HepG2 (cell line): ENCODE measurements around the gene P3H4. TPM values are rescaled to one million over a fixed set of nuclear protein-coding genes. Genes with fewer than 3 reads are reported as not detected.

Source experiments
- ATAC-seq: fragments of 200-7000 bp; cut with Tn5 transposase; 3 replicates; pipeline ENCODE4 v1.9.1; 2020; ENCODE audit warnings: mild to moderate bottlenecking, moderate library complexity
- BruUV-seq: library from RNA; stranded (reverse); fragments of 400-500 nt; replicated peaks from 2 replicates; lab custom pipeline; 2021; lab: Mats Ljungman, UMichigan
- CTCF ChIA-PET: fragments of 300-600 bp; formaldehyde crosslinking; extraction: SDS; loops from one replicate; lab custom pipeline; 2021; ENCODE audit warnings: low total read pairs, inconsistent platforms, low intra/inter-chr PET ratio; lab: Yijun Ruan, JAX
- POLR2A ChIA-PET: fragments of 350-600 bp; sonication (Branson Sonifier 250); formaldehyde crosslinking; loops from one replicate; lab custom pipeline; 2020; ENCODE audit warnings: antibody characterized with exemption, inconsistent platforms; lab: Yijun Ruan, JAX
- DNase-seq: peaks from one replicate; pipeline ENCODE4 v3.0.0-alpha.2; 2015; ENCODE audit warnings: low spot score
- FAIRE-seq: peaks from 3 replicates; lab custom pipeline; 2011; peaks lifted over from hg19 to GRCh38; lab: Jason Lieb, UNC
- H2AFZ ChIP-seq: one replicate; pipeline ENCODE4 v1.6.1; 2011; ENCODE audit warnings: low read length, inconsistent platforms
- H3K27ac ChIP-seq: fragments of 300-600 bp; 3 replicates; pipeline ENCODE4 v1.8.0; 2011; ENCODE audit warnings: mixed run types, mild to moderate bottlenecking, mixed read lengths, low read length, inconsistent platforms; ENCODE audit not compliant: insufficient read depth; ENCODE audit errors: extremely low read length
- H3K27me3 ChIP-seq, 2 experiments: fragments of 200-600 bp in 1 of 2; 2 replicates in 1 of 2; 3 replicates in 1 of 2; pipeline versions ENCODE4 v1.6.0 to v1.8.0; 2011; ENCODE audit warnings: low read length in 2 of 2, mild to moderate bottlenecking in 2 of 2, moderate library complexity in 2 of 2, inconsistent platforms in 1 of 2; ENCODE audit not compliant: insufficient read depth in 2 of 2, control insufficient read depth in 1 of 2
- H3K36me3 ChIP-seq, 2 experiments: fragments of 200-600 bp in 1 of 2; replicated peaks in 1 of 2; 2 replicates in 1 of 2; 3 replicates in 1 of 2; pipeline versions ENCODE4 v1.5.1 to v1.8.0; 2011; ENCODE audit warnings: low read length in 2 of 2, inconsistent platforms in 1 of 2; ENCODE audit not compliant: insufficient read depth in 2 of 2, control insufficient read depth in 1 of 2
- H3K4me1 ChIP-seq: 2 replicates; pipeline ENCODE4 v1.5.1; 2012; ENCODE audit warnings: low read length, inconsistent platforms; ENCODE audit not compliant: insufficient read depth
- H3K4me2 ChIP-seq: 2 replicates; pipeline ENCODE4 v1.6.0; 2011; ENCODE audit warnings: low read depth, low read length, inconsistent platforms
- H3K4me3 ChIP-seq, 3 experiments: fragments of 200-600 bp in 1 of 3; sonication (generic), shearing (Covaris generic) in 1 of 3; replicated peaks in 1 of 3; 2 replicates each; pipeline ENCODE4 v1.5.1; 2011 to 2016; ENCODE audit warnings: low read length in 3 of 3, inconsistent platforms in 2 of 3, low read depth in 2 of 3, mild to moderate bottlenecking in 2 of 3, control low read depth in 1 of 3, mixed read lengths in 1 of 3; ENCODE audit not compliant: insufficient read depth in 1 of 3
- H3K79me2 ChIP-seq: one replicate; pipeline ENCODE4 v1.6.1; 2011; ENCODE audit warnings: low read length, inconsistent platforms; ENCODE audit not compliant: insufficient read depth
- H3K9ac ChIP-seq: 2 replicates; pipeline ENCODE4 v1.6.0; 2011; ENCODE audit warnings: mild to moderate bottlenecking, low read depth, low read length, inconsistent platforms; ENCODE audit not compliant: insufficient read depth
- H3K9me3 ChIP-seq: 2 replicates; pipeline ENCODE4 v1.5.1; 2012; ENCODE audit warnings: mild to moderate bottlenecking, low read length
- H4K20me1 ChIP-seq: 2 replicates; pipeline ENCODE4 v1.6.0; 2011; ENCODE audit warnings: inconsistent platforms, mild to moderate bottlenecking, low read length, moderate library complexity; ENCODE audit not compliant: insufficient read depth
- BCL6 ChIP-seq: IDR thresholded peaks from 2 replicates; pipeline ENCODE4 v1.6.1; 2016; ENCODE audit warnings: missing genetic modification reagents, missing compliant biosample characterization
- CREB1 ChIP-seq, 2 experiments: fragments of 450-650 bp in 1 of 2; IDR thresholded peaks; 2 replicates each; pipeline ENCODE4 v1.6.1; 2016 to 2017; ENCODE audit warnings: control low read depth in 1 of 2, mild to moderate bottlenecking in 1 of 2, missing compliant biosample characterization in 1 of 2, missing genetic modification characterization in 1 of 2
- EP300 ChIP-seq, 3 experiments: sonication (generic) in 1 of 3; formaldehyde crosslinking in 1 of 3; IDR thresholded peaks; 2 replicates each; pipeline versions ENCODE4 v1.5.1 to v1.6.1; 2011 to 2020; ENCODE audit warnings: low read depth in 2 of 3, low read length in 2 of 3, borderline replicate concordance in 1 of 3, improper control_type of control experiment in 1 of 3, mild to moderate bottlenecking in 1 of 3, missing genetic modification reagents in 1 of 3, moderate library complexity in 1 of 3
- FOXA1 ChIP-seq, 2 experiments: fragments of 450-650 bp in 1 of 2; sonication (generic) in 1 of 2; formaldehyde crosslinking in 1 of 2; IDR thresholded peaks; 2 replicates each; pipeline versions ENCODE4 v1.4.0 to v1.6.1; 2016 to 2020; ENCODE audit warnings: missing genetic modification reagents in 1 of 2
- LCORL ChIP-seq, 2 experiments: fragments of 450-650 bp in 1 of 2; sonication (generic) in 1 of 2; formaldehyde crosslinking in 1 of 2; IDR thresholded peaks; 2 replicates each; pipeline versions ENCODE4 v1.5.0 to v1.6.1; 2017 to 2020; ENCODE audit warnings: antibody characterized with exemption in 1 of 2, missing genetic modification reagents in 1 of 2
- TFE3 ChIP-seq: IDR thresholded peaks from 2 replicates; pipeline ENCODE4 v1.6.1; 2016
- ZBTB20 ChIP-seq: sonication (generic); formaldehyde crosslinking; IDR thresholded peaks from 2 replicates; pipeline ENCODE4 v1.8.1; 2023; ENCODE audit warnings: missing genetic modification reagents, low read depth, mild to moderate bottlenecking, borderline replicate concordance
- ZBTB37 ChIP-seq: sonication (generic); formaldehyde crosslinking; IDR thresholded peaks from 2 replicates; pipeline ENCODE4 v1.4.0; 2020; ENCODE audit warnings: mild to moderate bottlenecking, missing genetic modification reagents
- ZFY ChIP-seq: sonication (generic); formaldehyde crosslinking; IDR thresholded peaks from 2 replicates; pipeline ENCODE4 v1.4.0; 2020; ENCODE audit warnings: missing genetic modification reagents
- ZNF121 ChIP-seq: sonication (generic); formaldehyde crosslinking; IDR thresholded peaks from 2 replicates; pipeline ENCODE4 v1.5.0; 2020; ENCODE audit warnings: mild to moderate bottlenecking, missing genetic modification reagents
- ZNF772 ChIP-seq: sonication (generic); formaldehyde crosslinking; IDR thresholded peaks from 2 replicates; pipeline ENCODE4 v1.5.0; 2020; ENCODE audit warnings: mild to moderate bottlenecking, missing genetic modification reagents
- WGBS: methylation state at CpG from one replicate; pipeline ENCODE4 v1.1.6; 2017; ENCODE audit warnings: low lambda C conversion rate; 5-methylcytosine and 5-hydroxymethylcytosine counted together
- in situ Hi-C: cut with HindIII; loops from 2 replicates; pipeline ENCODE4 v1.10.0; 2017; ENCODE audit warnings: low pct_unique_long_range_greater_than_20kb; ENCODE audit not compliant: extremely low pct_ligation_motif_present
- intact Hi-C: fragments of 100-400 bp; cut with micrococcal nuclease; formaldehyde crosslinking; loops from one replicate; pipeline ENCODE4 v1.10.0; 2022; ENCODE audit not compliant: unreplicated experiment
- polyA plus RNA-seq, 8 experiments: library from polyadenylated mRNA; depleted of rRNA in 3 of 8; stranded (reverse) in 7 of 8; unstranded in 1 of 8; fragments of >200 nt; fragmentation: Illumina TruSeq in 4 of 8; extraction: Trizol in 4 of 8; gene quantifications; 2 replicates each; pipeline versions ENCODE4 v1.2.1 to v1.2.3, GENCODE V29; 2011 to 2016; ENCODE audit warnings: low read depth in 4 of 8, missing spikeins in 1 of 8, mixed read lengths in 1 of 8; ENCODE audit not compliant: insufficient read depth in 1 of 8
- total RNA-seq, 5 experiments: library from RNA; depleted of rRNA; stranded (reverse); fragments of >200 nt; fragmentation: Illumina TruSeq; extraction: Trizol; gene quantifications; 2 replicates each; pipeline ENCODE4 v1.2.3, GENCODE V29; 2016; ENCODE audit warnings: low read depth in 1 of 5

Gene P3H4
- total and polyA plus RNA-seq, 2 of the 13 experiments (the other 11 are each of a cell fraction or from before 2014, with no cell fraction given) = 37.1 to 50.6 TPM

GRCh38 chr17:41796121-41796895 lies 15.4 kb downstream of the P3H4 start:
- H3K9me3 ChIP-seq = no peaks in the 10 kb centered on the region
- intact Hi-C loops (no loop called here), in situ Hi-C loops (no loop called here)
- WGBS = 27% methylated on average over 10 of the region's 10 CpGs
- TF ChIP-seq EP300 (IDR thresholded peaks at IDR 0.05; ENCODE audit: low read depth in 2 of 2, low read length in 2 of 2) (no peak), EP300 (CRISPR knock-in tag; IDR thresholded peaks at IDR 0.05; ENCODE audit: borderline replicate concordance) (no peak), ZBTB37 (CRISPR knock-in tag) (no peak), FOXA1 (IDR thresholded peaks at IDR 0.05) (no peak), FOXA1 (CRISPR knock-in tag; IDR thresholded peaks at IDR 0.05) (0 out of 2 replicates have a peak, but pooled peaks have one; percentile 11), ZNF772 (0 out of 2 replicates have a peak, but pooled peaks have one; percentile 32), ZFY (CRISPR knock-in tag) (no peak), TFE3 (CRISPR knock-in tag) (no peak), CREB1 (IDR thresholded peaks at IDR 0.05) (no peak), CREB1 (CRISPR knock-in tag; IDR thresholded peaks at IDR 0.05) (0 out of 2 replicates have a peak, but pooled peaks have one; percentile 16), LCORL (IDR thresholded peaks at IDR 0.05) (no peak), LCORL (CRISPR knock-in tag; IDR thresholded peaks at IDR 0.05) (0 out of 2 replicates have a peak, but pooled peaks have one; percentile 3), ZBTB20 (CRISPR knock-in tag) (no peak), ZNF121 (CRISPR knock-in tag) (no peak), BCL6 (CRISPR knock-in tag) (peak; percentile 67)
- H3K4me2 ChIP-seq = peak overlapping the region; percentile 2; the same call in 1 of the 2 replicates
- H3K9ac ChIP-seq = no peak overlapping the region
- no peak overlapping the region for H2AFZ ChIP-seq
- no TSS peak for BruUV-seq
- H3K79me2 ChIP-seq = no peaks in the 10 kb centered on the region
- FAIRE-seq (no peak), ATAC-seq (no peak), DNase-seq (peak; percentile 46)
- H3K4me1 ChIP-seq = peaks cover 77% of the 10 kb centered on the region
- no peak overlapping the region for H3K4me3 ChIP-seq
- POLR2A ChIA-PET = interaction anchor here (1.1 to 7.9 kb wide), 5 partner anchors 11 to 58 kb away, joined by 3 to 86 read pairs (median 14); partner anchors contain the start of gene JUP
- H4K20me1 ChIP-seq = no peaks in the 10 kb centered on the region
- H3K36me3 ChIP-seq = no peaks in the 10 kb centered on the region
- no peak overlapping the region for H3K27ac ChIP-seq
- CTCF ChIA-PET = no interaction called here
- H3K27me3 ChIP-seq = no peaks in the 10 kb centered on the region
